Fibroblast of pulmonary artery (primary cell): ENCODE measurements around the gene GSTK1.
"Not testable (repeated sequence)": the region's sequence is repeated elsewhere in the genome, so short reads cannot be mapped to it uniquely, and the experiment has no call there.

Experiments used
- DNase-seq: peaks from one replicate; pipeline ENCODE4 v3.0.0-alpha.2; 2010; ENCODE audit warnings: low read depth
- H3K4me3 ChIP-seq: replicated peaks from 2 replicates; pipeline ENCODE4 v1.5.1; 2011; ENCODE audit warnings: low read depth, mild to moderate bottlenecking, control low read depth, low read length, moderate library complexity
- CTCF ChIP-seq: IDR thresholded peaks from 2 replicates; pipeline ENCODE4 v1.5.1; 2011; ENCODE audit warnings: mild to moderate bottlenecking, control low read depth, low read length, inconsistent platforms; ENCODE audit errors: missing control alignments

The GSTK1 gene

GRCh38 chr7:143263266-143264195, at the start of gene GSTK1:
Gene GSTK1, plus strand, starts transcription at chr7:143263441. Its CDS starts 73 bp downstream, at chr7:143263514.
- no peak for TF ChIP-seq CTCF
- H3K4me3 ChIP-seq, result peak within 1 kb of the TSS; percentile 91
- DNase-seq, result peak; percentile 69

GRCh38 chr7:143213478-143213877, 49.8 kb upstream of the GSTK1 start:
- DNase-seq, H3K4me3 ChIP-seq: not testable (repeated sequence)

- peak; percentile 93 for DNase-seq
- TF ChIP-seq CTCF, result no peak
These were observed 48.2 kb upstream of the GSTK1 start for GRCh38 chr7:143214789-143215679.

GRCh38 chr7:143216151-143216550, 47.1 kb upstream of the GSTK1 start:
- no peak overlapping the region for H3K4me3 ChIP-seq
- peak; percentile 4 for DNase-seq
- no peak for TF ChIP-seq CTCF

More at GRCh38 chr7:143214789-143215679, 48.2 kb upstream of the GSTK1 start:
- H3K4me3 ChIP-seq, result no peak overlapping the region

- no peak overlapping the region for H3K4me3 ChIP-seq
- TF ChIP-seq CTCF, result no peak
- no peak for DNase-seq
These were observed 46.6 kb upstream of the GSTK1 start for GRCh38 chr7:143216686-143217085.

- TF ChIP-seq CTCF, result no peak
- no peak for DNase-seq
- no peak overlapping the region for H3K4me3 ChIP-seq
These were observed 45.4 kb upstream of the GSTK1 start for GRCh38 chr7:143217806-143218205.

GRCh38 chr7:143221286-143221685, 42.0 kb upstream of the GSTK1 start:
- no peak for DNase-seq
- TF ChIP-seq CTCF, result no peak
- H3K4me3 ChIP-seq, result no peak overlapping the region
